Upper lobe of left lung (tissue), 4 donors: ENCODE results near the gene RNF130.

ENCODE experiments used
- CTCF ChIP-seq, 6 experiments: fragments of 450-650 bp in 4 of 6; fragments of 200-600 bp in 2 of 6; sonication (generic) in 2 of 6; IDR thresholded peaks; one replicate each; pipeline ENCODE4 v1.5.1; 2016 to 2019; ENCODE audit warnings: antibody characterized with exemption in 6 of 6
- EP300 ChIP-seq, 4 donors: sonication (generic); formaldehyde crosslinking; IDR thresholded peaks; one replicate each; pipeline ENCODE4 v1.5.1; 2017; ENCODE audit warnings: antibody characterized with exemption in 4 of 4, control low read depth in 2 of 4
- POLR2A ChIP-seq, 4 donors: fragments of 450-650 bp; IDR thresholded peaks; one replicate each; pipeline ENCODE4 v1.5.1; 2016 to 2017; ENCODE audit warnings: antibody characterized with exemption in 4 of 4, mild to moderate bottlenecking in 2 of 4
- POLR2AphosphoS5 ChIP-seq, 2 donors: sonication (generic); formaldehyde crosslinking; IDR thresholded peaks; one replicate each; pipeline ENCODE4 v1.5.1; 2017; ENCODE audit warnings: antibody characterized with exemption in 2 of 2

DNA sequence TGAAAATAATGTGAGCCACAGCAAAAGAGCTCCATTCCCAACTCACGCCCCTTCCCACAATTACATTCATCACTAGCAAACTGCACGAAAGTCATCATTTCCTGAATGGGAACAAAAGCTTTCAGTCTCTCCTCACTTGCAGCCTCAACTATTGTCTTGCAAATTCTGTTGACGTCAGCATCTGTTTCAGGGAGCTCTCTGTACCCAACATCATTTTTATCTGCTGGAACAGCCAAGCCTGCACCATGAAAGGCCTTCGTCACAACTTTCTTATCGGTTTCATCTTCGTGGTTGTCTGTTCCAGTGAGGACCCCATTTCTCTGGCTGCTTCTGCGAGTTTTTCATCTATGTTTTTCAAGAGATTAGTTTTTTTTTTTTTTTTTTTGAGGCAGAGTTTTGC, 14.3 kb upstream of the RNF130 start:
- TF ChIP-seq POLR2A (IDR thresholded peaks at IDR 0.05) (no peak), CTCF (IDR thresholded peaks at IDR 0.05) (no peak), POLR2AphosphoS5 (IDR thresholded peaks at IDR 0.05) (no peak), EP300 (IDR thresholded peaks at IDR 0.05) (no peak)
